GM12878 (cell line): ENCODE results near the gene UAP1L1. TPM values are rescaled to one million over a fixed set of nuclear protein-coding genes. Genes with fewer than 3 reads are reported as not detected.

ENCODE experiments used
- ATAC-seq: fragments of 200-7000 bp; cut with Tn5 transposase; 3 replicates; pipeline ENCODE4 v1.9.1; 2020; ENCODE audit warnings: mild to moderate bottlenecking, moderate library complexity
- BruUV-seq: library from RNA; stranded (reverse); fragments of 400-500 nt; replicated peaks from 2 replicates; lab custom pipeline; 2021; lab: Mats Ljungman, UMichigan
- CTCF ChIA-PET: fragments of 300-600 bp; sonication (Branson Sonifier 250); formaldehyde crosslinking; extraction: SDS; loops from one replicate; lab custom pipeline; 2021; ENCODE audit warnings: inconsistent platforms; lab: Yijun Ruan, JAX
- POLR2A ChIA-PET: fragments of 350-600 bp; formaldehyde crosslinking; extraction: SDS; loops from one replicate; lab custom pipeline; 2021; ENCODE audit warnings: inconsistent platforms; lab: Charles Lee
- RAD21 ChIA-PET: fragments of 300-600 bp; sonication (Branson Sonifier 250); formaldehyde crosslinking; loops from one replicate; lab custom pipeline; 2023; ENCODE audit warnings: antibody characterized with exemption; ENCODE audit not compliant: unreplicated experiment; lab: Charles Lee
- SMC1A ChIA-PET: fragments of 300-600 bp; sonication (Branson Sonifier 250); formaldehyde crosslinking; loops from one replicate; lab custom pipeline; 2023; ENCODE audit not compliant: unreplicated experiment, uncharacterized antibody; lab: Charles Lee
- DNase-seq: peaks from one replicate; pipeline ENCODE4 v3.0.0-alpha.2; 2011; ENCODE audit warnings: low read depth, low spot score
- FAIRE-seq: peaks from 3 replicates; lab custom pipeline; 2011; peaks lifted over from hg19 to GRCh38; lab: Jason Lieb, UNC
- H2AFZ ChIP-seq: 2 replicates; pipeline ENCODE4 v1.6.0; 2011; ENCODE audit warnings: low read depth, low read length, control low read depth; ENCODE audit not compliant: control insufficient read depth
- H3K27ac ChIP-seq: 2 replicates; pipeline ENCODE4 v1.5.1; 2011; ENCODE audit warnings: control low read depth; ENCODE audit not compliant: control insufficient read depth, insufficient read depth
- H3K27me3 ChIP-seq, 2 experiments: replicated peaks in 1 of 2; 2 replicates each; pipeline versions ENCODE4 v1.6.0 to v1.6.1; 2011; ENCODE audit warnings: low read length in 1 of 2; ENCODE audit not compliant: control insufficient read depth in 2 of 2, insufficient read depth in 2 of 2
- H3K36me3 ChIP-seq, 2 experiments: 2 replicates each; pipeline ENCODE4 v1.5.1; 2011; ENCODE audit warnings: low read length in 1 of 2; ENCODE audit not compliant: control insufficient read depth in 2 of 2, insufficient read depth in 2 of 2
- H3K4me1 ChIP-seq: 2 replicates; pipeline ENCODE4 v1.6.1; 2011; ENCODE audit warnings: mild to moderate bottlenecking, low read length, moderate library complexity, mixed read lengths; ENCODE audit not compliant: control insufficient read depth, insufficient read depth
- H3K4me2 ChIP-seq: 2 replicates; pipeline ENCODE4 v1.6.0; 2011; ENCODE audit warnings: control low read depth; ENCODE audit not compliant: control insufficient read depth, insufficient read depth
- H3K4me3 ChIP-seq: fragments of 200-600 bp; sonication (generic); 2 replicates; pipeline ENCODE4 v1.5.1; 2016
- H3K79me2 ChIP-seq: 2 replicates; pipeline ENCODE4 v1.6.0; 2011; ENCODE audit warnings: low read length; ENCODE audit not compliant: control insufficient read depth, insufficient read depth
- H3K9ac ChIP-seq: 2 replicates; pipeline ENCODE4 v1.8.0; 2011; ENCODE audit warnings: low read length, control low read depth, mixed read lengths; ENCODE audit not compliant: control insufficient read depth, insufficient read depth
- H3K9me3 ChIP-seq: replicated peaks from 3 replicates; pipeline ENCODE4 v1.5.1; 2011; ENCODE audit warnings: mild to moderate bottlenecking, low read length; ENCODE audit not compliant: control insufficient read depth, insufficient read depth
- H4K20me1 ChIP-seq: 2 replicates; pipeline ENCODE4 v1.6.0; 2011; ENCODE audit not compliant: control insufficient read depth, insufficient read depth
- CREM ChIP-seq: IDR thresholded peaks from 2 replicates; pipeline ENCODE4 v1.6.1; 2014; ENCODE audit warnings: antibody characterized with exemption, low read depth
- E2F4 ChIP-seq: IDR thresholded peaks from 2 replicates; pipeline ENCODE4 v1.6.1; 2012; ENCODE audit warnings: low read depth, low read length, improper control_type of control experiment
- FOXK2 ChIP-seq: fragments of 450-650 bp; IDR thresholded peaks from 2 replicates; pipeline ENCODE4 v1.6.1; 2017; ENCODE audit warnings: mild to moderate bottlenecking, moderate library complexity
- MAX ChIP-seq: IDR thresholded peaks from 2 replicates; pipeline ENCODE4 v1.6.1; 2012; ENCODE audit warnings: low read depth, low read length, improper control_type of control experiment
- TCF12 ChIP-seq: IDR thresholded peaks from 2 replicates; pipeline ENCODE4 v1.6.1; 2011; ENCODE audit warnings: low read depth, mild to moderate bottlenecking, low read length
- ZNF622 ChIP-seq: fragments of 450-650 bp; IDR thresholded peaks from 2 replicates; pipeline ENCODE4 v1.6.1; 2017; ENCODE audit warnings: mild to moderate bottlenecking, inconsistent platforms
- ZSCAN29 ChIP-seq: fragments of 450-650 bp; IDR thresholded peaks from 2 replicates; pipeline ENCODE4 v1.6.1; 2017; ENCODE audit warnings: mild to moderate bottlenecking, moderate library complexity
- WGBS: methylation state at CpG from one replicate; pipeline ENCODE4 v1.1.6; 2016; ENCODE audit warnings: low lambda C conversion rate; ENCODE audit not compliant: insufficient replicate concordance, insufficient coverage; ENCODE audit errors: missing lambda C conversion rate; 5-methylcytosine and 5-hydroxymethylcytosine counted together
- in situ Hi-C: fragments of 300-500 bp; cut with MboI; formaldehyde crosslinking; loops from 9 replicates; pipeline ENCODE4 v1.14.3; 2018; ENCODE audit warnings: mixed read lengths
- intact Hi-C: fragments of 100-400 bp; cut with micrococcal nuclease; formaldehyde crosslinking; loops from one replicate; pipeline ENCODE4 v1.14.2; 2022; ENCODE audit not compliant: unreplicated experiment
- polyA plus RNA-seq, 11 experiments: library from polyadenylated mRNA; depleted of rRNA in 4 of 11; unstranded in 6 of 11; stranded (reverse) in 5 of 11; fragments of >200 nt; fragmentation: Nextera tagmentation in 4 of 11; fragmentation: Illumina TruSeq in 1 of 11; extraction: Ambion mirVana in 4 of 11; extraction: Trizol in 1 of 11; gene quantifications; 1 replicate in 1 of 11; 2 replicates in 10 of 11; pipeline versions ENCODE4 v1.2.1 to v1.2.3, GENCODE V29; 2011 to 2016; ENCODE audit warnings: inconsistent platforms in 2 of 11, missing spikeins in 2 of 11, low read depth in 1 of 11
- total RNA-seq, 4 experiments: library from RNA; depleted of rRNA in 3 of 4; stranded (reverse); fragments of >200 nt in 3 of 4; fragmentation: Illumina TruSeq in 1 of 4; extraction: Trizol in 1 of 4; gene quantifications; 2 replicates each; pipeline versions ENCODE4 v1.2.1 to v1.2.3, GENCODE V29; 2013 to 2021
- TF ChIP-seq, protein P1 (sequence below): IDR thresholded peaks from 2 replicates; pipeline ENCODE4 v1.6.1; 2011; ENCODE audit warnings: low read depth, low read length, improper control_type of control experiment, borderline replicate concordance

The UAP1L1 gene
- total and polyA plus RNA-seq, 10 of the 15 experiments (the other 5 are each of a cell fraction or from before 2014, with no cell fraction given) = 0.29 to 15.7 (median 5.8) TPM

GRCh38 chr9:137082925-137083290 lies 5.6 kb downstream of the UAP1L1 start:
- TF ChIP-seq MAX (no peak), E2F4 (no peak), ZSCAN29 (no peak), ZNF622 (no peak), TCF12 (no peak), FOXK2 (no peak), CREM (no peak)
- TF ChIP-seq, protein P1, sequence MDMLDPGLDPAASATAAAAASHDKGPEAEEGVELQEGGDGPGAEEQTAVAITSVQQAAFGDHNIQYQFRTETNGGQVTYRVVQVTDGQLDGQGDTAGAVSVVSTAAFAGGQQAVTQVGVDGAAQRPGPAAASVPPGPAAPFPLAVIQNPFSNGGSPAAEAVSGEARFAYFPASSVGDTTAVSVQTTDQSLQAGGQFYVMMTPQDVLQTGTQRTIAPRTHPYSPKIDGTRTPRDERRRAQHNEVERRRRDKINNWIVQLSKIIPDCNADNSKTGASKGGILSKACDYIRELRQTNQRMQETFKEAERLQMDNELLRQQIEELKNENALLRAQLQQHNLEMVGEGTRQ = no peak
- no TSS peak for BruUV-seq
- intact Hi-C loops (no loop called here), in situ Hi-C loops (no loop called here)
- 39% methylated on average over 8 of the region's 8 CpGs for WGBS
- ATAC-seq = no peak
- ChIA-PET RAD21 (interaction anchor here (0.7 to 2.1 kb wide), 4 partner anchors 11 to 15 kb away, joined by 3 to 8 read pairs (median 6); partner anchors contain the start of gene SAPCD2), POLR2A (interaction anchor here (0.7 to 4.6 kb wide), 5 partner anchors 12 to 156 kb away, joined by 3 to 19 read pairs (median 11); partner anchors contain the start of gene SAPCD2), CTCF (interaction anchor here (1.2 to 5.0 kb wide), 4 partner anchors 13 to 154 kb away, joined by 3 to 80 read pairs (median 8); partner anchors contain the start of gene SAPCD2), SMC1A (interaction anchor here (1.7 to 1.9 kb wide), 2 partner anchors 13 kb away, joined by 8 read pairs; partner anchors contain the start of gene SAPCD2)
- no peak overlapping the region for H2AFZ ChIP-seq
- H4K20me1 ChIP-seq = no peaks in the 10 kb centered on the region; the same call in 1 of the 2 replicates
- no peak overlapping the region for H3K4me2 ChIP-seq
- no peak overlapping the region for H3K9ac ChIP-seq
- peak overlapping the region; percentile 54; the same call in 1 of the 2 replicates for H3K27ac ChIP-seq
- H3K36me3 ChIP-seq = peaks cover 0 to 5% of the 10 kb centered on the region in 2 experiments; a peak in 3 of 4 replicates
- DNase-seq = no peak
- H3K27me3 ChIP-seq = no peaks in the 10 kb centered on the region
- no peak for FAIRE-seq
- H3K4me1 ChIP-seq = peaks cover 33% of the 10 kb centered on the region
- H3K9me3 ChIP-seq = no peaks in the 10 kb centered on the region
- H3K79me2 ChIP-seq = peaks cover 17% of the 10 kb centered on the region
- no peak overlapping the region for H3K4me3 ChIP-seq
